Activated CD4-positive, alpha-beta T cell treated with anti-CD3 and anti-CD28 coated beads, Interleukin-2, amount 50 U/mL, for 24 hours (primary cell): ENCODE data around the gene PHKB.
"Not testable (repeated sequence)": the region's sequence is repeated elsewhere in the genome, so short reads cannot be mapped to it uniquely, and the experiment has no call there.

Source experiments
- DNase-seq, 2 donors: peaks; one replicate each; pipeline ENCODE4 v3.0.0-alpha.2; 2020; ENCODE audit warnings: low read depth in 1 of 2, low spot score in 1 of 2

Gene PHKB

GRCh38 chr16:47504599-47504998 lies 43.5 kb downstream of the PHKB start:
- DNase-seq, result no peak

GRCh38 chr16:47506800-47507199 lies 45.7 kb downstream of the PHKB start:
- no peak for DNase-seq

- DNase-seq, result no peak
Measured at GRCh38 chr16:47507701-47508100, 46.6 kb downstream of the PHKB start.

- DNase-seq, result no peak
Measured at GRCh38 chr16:47511882-47512281, 50.8 kb downstream of the PHKB start.

GRCh38 chr16:47519037-47519436 lies 57.9 kb downstream of the PHKB start:
- DNase-seq, result no peak

- no peak for DNase-seq
Measured at GRCh38 chr16:47519546-47519945, 58.4 kb downstream of the PHKB start.

GRCh38 chr16:47519996-47520679 lies 59.0 kb downstream of the PHKB start:
- DNase-seq, result no peak

- DNase-seq, result no peak
Measured at GRCh38 chr16:47523342-47524006, 62.3 kb downstream of the PHKB start.

GRCh38 chr16:47524007-47524405 lies 62.9 kb downstream of the PHKB start:
- DNase-seq, result no peak

GRCh38 chr16:47528431-47528830 lies 67.3 kb downstream of the PHKB start:
- no peak for DNase-seq

GRCh38 chr16:47533744-47534292 lies 72.7 kb downstream of the PHKB start:
- DNase-seq, result no peak

- no peak for DNase-seq
Measured at GRCh38 chr16:47538472-47538871, 77.3 kb downstream of the PHKB start.

GRCh38 chr16:47539707-47540670 lies 78.9 kb downstream of the PHKB start:
- DNase-seq, result not testable (repeated sequence)

GRCh38 chr16:47541135-47541534 lies 80.0 kb downstream of the PHKB start:
- DNase-seq, result not testable (repeated sequence)

- not testable (repeated sequence) for DNase-seq
Measured at GRCh38 chr16:47544255-47544654, 83.1 kb downstream of the PHKB start.

- not testable (repeated sequence) for DNase-seq
Measured at GRCh38 chr16:47551185-47551584, 90.1 kb downstream of the PHKB start.

- DNase-seq, result not testable (repeated sequence)
Measured at GRCh38 chr16:47551767-47552166, 90.6 kb downstream of the PHKB start.

GRCh38 chr16:47553853-47554564 lies 92.9 kb downstream of the PHKB start:
- DNase-seq, result no peak

- DNase-seq, result not testable (repeated sequence)
Measured at GRCh38 chr16:47554587-47554986, 93.5 kb downstream of the PHKB start.

GRCh38 chr16:47561286-47561685 lies 100.2 kb downstream of the PHKB start:
- no peak for DNase-seq

GRCh38 chr16:47562366-47562765 lies 101.2 kb downstream of the PHKB start:
- no peak for DNase-seq
